K562 treated with DMSO at 1 percent for 12 hours (cell line): ENCODE results near the gene NEK9. TPM values are rescaled to one million over a fixed set of nuclear protein-coding genes. Genes with fewer than 3 reads are reported as not detected.

Experiments used
- total RNA-seq: library from RNA; unstranded; fragments of 300-600 nt; gene quantifications from 2 replicates; pipeline ENCODE4 v1.2.3, GENCODE V29; 2022; ENCODE audit not compliant: insufficient read depth

The NEK9 gene
- total RNA-seq, result 10.9 and 37.6 TPM in 2 replicates

DNA sequence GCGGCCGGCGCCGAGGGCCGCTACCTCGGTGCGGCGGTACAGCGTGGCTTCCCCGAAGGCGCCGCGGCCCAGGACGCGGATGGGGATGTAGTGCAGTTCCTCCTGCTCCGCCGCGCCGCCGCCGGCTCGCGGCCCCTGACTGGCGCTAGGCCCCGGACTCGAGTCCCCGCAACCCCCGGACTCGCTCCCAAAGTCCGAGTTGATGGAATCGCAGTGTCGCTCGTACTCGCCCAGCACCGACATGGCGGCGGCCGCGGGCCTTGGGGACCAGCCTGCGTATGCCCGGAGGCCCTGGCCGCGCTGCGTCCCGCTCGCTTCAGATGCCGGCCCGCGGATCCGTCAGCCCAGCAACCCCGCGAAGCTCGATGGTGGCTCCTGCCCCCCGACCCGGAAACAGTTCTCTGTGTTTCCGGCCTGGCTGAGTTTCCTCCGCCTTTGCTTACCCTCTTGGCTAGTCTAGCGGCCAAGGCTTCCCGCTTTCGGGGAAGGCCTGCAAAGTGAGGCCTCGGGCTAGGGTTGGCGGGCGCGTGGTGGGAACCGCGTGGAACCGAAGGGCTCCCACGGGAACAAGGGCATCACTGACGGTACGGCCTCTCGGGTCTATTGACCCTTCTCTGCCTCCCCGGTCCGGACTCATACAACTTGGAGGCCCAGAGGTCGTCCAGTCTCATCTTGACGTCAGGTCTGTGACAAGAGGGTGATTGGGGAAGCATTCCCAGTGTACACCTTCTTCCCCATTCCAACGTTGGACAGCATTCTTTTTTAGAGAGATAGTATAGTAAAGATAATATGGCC, at the start of gene NEK9:
NEK9 (minus strand) TSS at position 370 of the 795 bp plus-strand sequence; CDS start at position 243, 127 bp downstream.

DNA sequence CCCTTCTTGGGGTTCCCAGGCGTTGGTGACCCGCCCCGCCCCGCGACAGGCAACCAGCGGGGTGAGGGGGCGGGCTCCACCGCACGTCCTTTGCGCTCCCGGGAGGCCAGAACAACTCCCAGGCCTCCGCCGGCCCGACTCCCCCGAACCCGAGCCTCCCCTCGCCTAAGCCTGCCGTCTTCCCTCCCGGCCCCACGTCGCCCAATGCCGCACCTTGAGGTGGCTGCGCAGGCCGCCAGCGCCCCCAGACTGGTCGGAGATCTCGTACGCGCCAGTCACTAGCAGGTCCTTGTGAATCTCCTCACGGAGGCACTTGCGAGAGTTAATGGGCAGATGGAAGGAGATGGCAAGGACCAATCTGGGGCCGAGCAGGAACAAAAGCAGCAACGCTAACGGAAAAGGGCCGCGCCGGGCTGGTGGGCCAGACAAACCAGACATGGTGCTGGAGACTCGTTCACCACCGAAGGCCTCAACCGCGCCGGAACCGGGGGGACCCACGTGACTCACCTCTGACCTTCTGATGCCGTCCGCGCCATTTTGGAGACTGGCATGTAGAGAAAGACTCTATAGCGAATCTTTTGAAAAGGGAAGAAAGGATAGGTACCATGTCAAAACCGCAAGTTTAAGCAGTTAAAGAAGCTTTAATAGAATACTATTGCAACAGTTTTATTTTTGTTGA, 49.4 kb upstream of the NEK9 start, which contains the start of gene TMED10:
TMED10 (minus strand) TSS at position 471 of the 679 bp plus-strand sequence; CDS start at position 438, 33 bp downstream.

DNA sequence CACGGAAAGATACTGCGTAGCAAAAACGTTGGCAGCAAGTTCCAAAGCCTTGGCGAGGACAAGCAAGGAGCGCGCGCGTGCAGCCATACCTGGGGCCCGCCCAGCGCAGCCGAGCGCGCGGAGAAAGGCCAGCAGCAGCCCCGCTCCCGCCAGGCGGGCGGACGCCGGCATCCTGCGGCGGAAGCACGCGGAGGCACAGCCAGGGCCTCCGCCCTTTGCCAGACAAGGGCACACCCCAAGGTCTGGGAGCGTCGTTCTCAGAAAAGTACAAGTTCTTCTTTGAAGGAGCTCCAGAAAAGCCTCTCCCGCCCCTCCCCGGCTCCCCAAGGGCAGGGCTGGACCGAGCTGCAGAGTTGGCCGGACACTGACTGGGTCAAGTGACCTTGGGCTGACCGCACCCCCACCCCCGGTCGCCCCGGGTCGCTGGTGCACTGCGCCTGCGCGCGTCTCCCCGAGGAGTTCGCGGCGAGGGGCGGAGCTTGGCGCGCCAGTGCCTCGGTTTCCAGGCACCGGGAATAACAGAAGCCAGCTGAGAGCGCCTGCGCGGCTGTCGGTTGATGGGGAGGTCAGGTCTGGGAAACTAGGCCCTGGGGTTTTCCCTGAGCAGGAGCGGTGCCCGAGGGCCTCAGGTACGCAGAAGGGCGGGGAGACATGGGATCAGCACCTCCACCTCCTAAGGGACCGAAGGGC, 57.6 kb downstream of the NEK9 start, which contains the start of gene ZC2HC1C:
ZC2HC1C (plus strand) TSS at position 521 of the 690 bp plus-strand sequence. CDS start 933 bp downstream, outside the sequence.

DNA sequence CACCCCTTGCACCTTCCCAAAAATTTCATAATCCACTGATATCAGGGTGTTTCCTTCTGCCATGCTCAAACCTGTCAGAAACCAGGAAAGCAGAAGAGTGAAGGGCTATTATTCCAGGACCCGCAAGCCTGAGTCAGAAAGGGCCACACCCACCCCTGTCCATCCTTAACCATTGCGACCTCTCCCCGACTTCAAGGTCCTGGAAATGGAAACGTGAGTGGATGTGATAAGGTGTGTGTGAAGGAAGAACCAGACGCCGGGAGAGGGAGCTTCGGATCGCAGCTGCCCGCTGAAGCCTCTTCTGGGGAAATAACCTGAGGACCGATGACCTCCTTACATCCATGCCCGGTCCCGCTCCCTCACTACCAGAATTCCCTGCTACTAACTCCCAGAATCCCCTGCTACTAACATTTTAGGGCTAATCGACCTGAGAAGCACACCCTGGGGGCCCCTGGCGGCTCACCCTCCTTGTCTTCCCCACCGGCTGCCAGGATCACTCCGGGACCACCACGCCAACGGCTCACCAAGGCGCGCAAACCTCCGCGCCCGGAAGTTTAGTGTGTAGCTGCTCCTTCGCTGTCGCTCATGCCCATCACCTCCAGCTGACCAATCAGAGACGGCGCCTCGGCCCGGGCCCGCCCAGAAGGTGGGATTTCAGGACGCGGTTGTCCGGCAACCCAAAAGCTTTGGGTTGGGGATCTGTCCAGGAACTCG, 63.2 kb downstream of the NEK9 start, which contains the start of gene ACYP1:
ACYP1 (minus strand) TSS at position 534 of the 714 bp plus-strand sequence; CDS start at position 63, 471 bp downstream.

DNA sequence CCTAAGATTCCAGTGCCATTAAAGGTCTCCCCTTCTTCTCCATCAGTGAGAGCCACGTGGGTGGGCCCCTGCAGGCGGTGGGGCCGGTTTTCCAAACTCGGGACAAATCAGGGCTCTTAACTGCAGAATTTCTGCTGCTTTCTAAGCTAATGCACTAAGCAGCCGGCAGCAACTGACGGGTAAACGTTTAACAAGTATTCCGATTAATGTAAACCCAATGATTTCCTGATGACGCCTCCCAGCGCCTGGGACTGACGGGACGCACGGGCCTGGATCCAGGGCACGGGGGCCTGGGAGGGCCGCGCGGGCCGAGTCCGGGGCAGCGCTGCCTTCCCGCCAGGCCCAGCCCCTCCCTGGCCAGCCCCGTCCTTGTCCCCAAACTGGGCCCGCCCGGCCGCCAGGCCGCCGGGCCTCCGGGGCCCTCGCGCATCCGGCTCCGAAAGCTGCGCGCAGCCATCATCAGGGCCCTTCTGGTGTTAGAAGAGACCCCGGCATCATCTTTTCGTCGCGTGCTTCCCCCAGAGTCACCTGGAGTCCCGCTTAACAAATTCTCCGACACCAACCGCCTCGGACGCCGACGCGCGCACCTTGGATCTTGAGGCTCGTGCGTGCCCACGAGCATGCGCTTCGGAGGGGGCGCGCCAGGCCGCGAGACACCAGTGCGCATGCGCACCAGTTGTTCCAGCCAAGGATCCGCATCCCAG, 75.8 kb downstream of the NEK9 start, which contains the start of gene MLH3:
MLH3 (minus strand) TSS at position 616 of the 704 bp plus-strand sequence. CDS start 1,812 bp downstream, outside the sequence.

Other genes starting within 250 kb of the NEK9 start
- 28.5 and 52.3 TPM in 2 replicates for gene DLST, start 245.1 kb downstream of the NEK9 start, total RNA-seq
- 4.3 and 5.7 TPM in 2 replicates for gene RPS6KL1, start 203.8 kb downstream of the NEK9 start, total RNA-seq
- 1.6 and 1.7 TPM in 2 replicates for gene PGF, start 171.5 kb downstream of the NEK9 start, total RNA-seq
- 19.0 and 23.0 TPM in 2 replicates for gene EIF2B2, start 124.1 kb downstream of the NEK9 start, total RNA-seq
- gene MLH3, start 75.6 kb downstream of the NEK9 start, total RNA-seq, result 1.6 and 3.4 TPM in 2 replicates
- 26.2 and 30.9 TPM in 2 replicates for gene ACYP1, start 63.0 kb downstream of the NEK9 start, total RNA-seq
- 6.2 and 7.9 TPM in 2 replicates for gene ZC2HC1C, start 57.4 kb downstream of the NEK9 start, total RNA-seq
- gene TMED10, start 49.6 kb upstream of the NEK9 start, total RNA-seq, result 34.6 and 82.3 TPM in 2 replicates
- 6.6 and 7.1 TPM in 2 replicates for gene FOS, start 151.8 kb upstream of the NEK9 start, total RNA-seq